NCI-H2171 (cell line): Measurements from ENCODE around the gene DACH1.

Experiments used
- DNase-seq: peaks from one replicate; lab custom pipeline; 2025; lab: John Stamatoyannopoulos, UW

DACH1 gene

GRCh38 chr13:71583581-71583980, 283.4 kb downstream of the DACH1 start:
- DNase-seq: no peak

DNA sequence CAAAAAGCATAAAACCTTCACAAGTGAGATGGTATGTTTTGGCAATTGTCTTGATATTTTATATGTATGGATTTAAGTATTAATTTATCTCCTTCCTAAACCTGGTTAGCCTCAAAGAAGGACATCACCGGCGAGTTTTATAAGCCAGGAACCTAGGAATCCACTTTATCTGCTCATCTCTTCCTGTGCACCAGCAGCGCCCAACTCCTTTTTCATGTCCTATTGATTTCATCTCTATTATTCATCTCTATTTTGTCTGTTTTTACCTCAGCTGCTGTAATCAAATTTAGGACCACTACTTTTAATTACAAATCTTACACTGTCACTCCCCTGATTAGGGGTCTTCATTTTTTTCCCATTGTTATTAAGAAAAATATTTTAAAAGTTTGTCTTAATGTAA, 286.4 kb downstream of the DACH1 start:
- DNase-seq: no peak

DNA sequence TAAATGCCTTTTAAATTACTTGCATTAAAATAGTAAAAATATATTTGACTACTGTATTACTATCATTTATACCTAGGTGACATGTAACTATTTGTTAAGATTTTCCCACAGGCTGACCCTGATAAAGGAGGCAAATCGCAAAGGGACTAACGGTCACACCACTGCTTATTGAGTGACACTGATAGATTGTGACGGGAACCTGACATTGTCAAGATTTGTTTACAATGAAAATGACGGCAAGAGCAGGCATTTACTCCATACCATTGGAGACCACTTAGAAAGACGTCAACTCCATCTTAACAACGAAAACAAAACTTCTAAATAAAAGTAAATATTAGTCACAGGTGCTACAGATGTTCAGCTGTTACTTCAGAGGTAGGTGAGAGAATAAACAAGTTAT, 289.0 kb downstream of the DACH1 start:
- no peak for DNase-seq

DNA sequence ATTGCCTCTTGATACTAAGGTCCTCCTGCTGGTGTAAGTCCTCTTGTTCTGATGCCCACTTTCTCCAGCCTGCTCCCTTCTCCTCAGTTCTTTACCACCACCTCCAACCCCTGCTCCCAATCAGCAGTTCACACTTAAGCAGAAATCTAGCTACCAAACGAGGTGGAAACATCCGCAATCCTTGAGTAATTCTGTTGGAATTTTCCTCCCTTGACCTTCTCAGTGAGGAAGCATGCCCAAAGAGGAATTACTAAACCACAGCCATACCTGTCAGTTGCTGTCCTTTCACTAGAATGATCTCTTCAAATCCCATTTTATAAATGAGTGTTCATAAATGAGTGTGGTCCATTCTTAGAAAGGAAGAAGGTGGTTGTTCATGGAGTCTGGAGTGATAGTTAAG, 289.9 kb downstream of the DACH1 start:
- DNase-seq: no peak

DNA sequence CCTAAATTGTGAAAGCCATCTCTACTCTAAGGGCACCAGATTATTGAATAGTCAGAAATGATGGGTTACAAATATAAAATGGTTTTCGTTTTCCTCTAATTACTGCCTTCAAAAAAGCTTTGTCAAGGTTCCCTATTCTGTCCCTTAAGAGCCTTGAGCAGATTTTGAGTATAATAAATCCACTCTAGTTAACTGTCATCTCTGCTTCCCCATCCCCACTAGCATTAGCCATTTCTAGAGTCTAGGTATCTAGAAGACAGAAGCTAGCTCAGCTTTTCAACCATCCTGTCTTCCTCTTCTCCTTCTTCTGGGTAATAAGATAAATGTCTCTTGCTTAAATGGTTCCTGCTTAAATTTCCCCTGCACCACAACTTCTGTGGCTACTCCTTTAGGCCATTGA, 290.4 kb downstream of the DACH1 start:
- DNase-seq: no peak

DNA sequence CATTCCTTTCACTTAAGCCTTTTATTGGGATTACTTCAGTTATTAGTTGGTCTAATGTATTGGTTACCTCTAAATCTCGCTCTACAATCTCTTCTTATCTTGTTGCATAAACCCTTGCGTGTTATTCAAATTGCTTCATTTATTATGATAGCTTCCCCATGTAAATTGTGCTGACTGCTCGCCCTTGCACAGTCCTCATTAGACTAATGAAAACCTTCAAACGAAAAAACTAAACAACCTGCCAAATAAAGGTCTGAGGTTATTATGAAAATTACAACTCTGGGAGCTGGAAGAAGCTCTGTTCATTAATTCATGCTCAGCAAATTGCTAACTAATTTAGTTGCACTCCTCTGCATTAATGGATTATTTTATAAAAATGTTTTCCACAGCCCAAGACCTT, 320.1 kb downstream of the DACH1 start:
- no peak for DNase-seq

DNA sequence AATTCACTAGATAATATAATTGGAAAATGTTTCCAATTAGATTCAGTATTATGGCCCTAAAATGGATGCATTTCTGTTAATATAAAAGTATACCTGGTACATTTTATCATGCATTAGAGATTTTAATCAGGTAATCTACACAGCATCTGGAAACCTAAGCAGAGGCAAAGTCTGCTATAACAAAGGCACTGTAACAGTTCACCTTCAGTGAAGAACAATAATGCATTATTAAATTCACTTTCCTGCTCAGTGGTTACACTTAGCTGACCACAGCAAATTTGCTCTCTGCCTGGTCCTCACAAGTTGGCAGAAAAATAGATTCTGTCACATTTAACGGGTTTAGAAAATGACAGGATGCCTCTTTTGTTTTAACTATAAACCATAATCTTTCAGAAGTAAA, 326.9 kb downstream of the DACH1 start:
- no peak for DNase-seq

DNA sequence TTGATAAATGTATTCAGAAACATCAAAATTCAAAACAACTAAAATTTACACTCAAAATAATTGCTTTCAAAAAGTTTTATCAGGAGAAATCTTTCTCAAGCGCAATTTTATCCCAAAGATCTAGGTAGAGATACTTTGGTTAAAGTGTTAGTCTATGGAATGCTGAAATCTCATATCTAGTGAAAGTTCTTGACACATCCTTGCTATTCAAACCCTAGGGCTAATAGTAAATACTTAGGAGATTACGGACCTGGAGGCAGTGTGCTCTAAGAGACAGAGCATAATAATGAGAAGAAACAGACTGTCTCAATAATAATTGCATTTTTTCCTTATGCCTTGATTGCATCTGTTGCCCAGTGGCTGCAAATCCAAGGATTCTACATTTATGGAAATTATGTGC, 330.8 kb downstream of the DACH1 start:
- no peak for DNase-seq

DNA sequence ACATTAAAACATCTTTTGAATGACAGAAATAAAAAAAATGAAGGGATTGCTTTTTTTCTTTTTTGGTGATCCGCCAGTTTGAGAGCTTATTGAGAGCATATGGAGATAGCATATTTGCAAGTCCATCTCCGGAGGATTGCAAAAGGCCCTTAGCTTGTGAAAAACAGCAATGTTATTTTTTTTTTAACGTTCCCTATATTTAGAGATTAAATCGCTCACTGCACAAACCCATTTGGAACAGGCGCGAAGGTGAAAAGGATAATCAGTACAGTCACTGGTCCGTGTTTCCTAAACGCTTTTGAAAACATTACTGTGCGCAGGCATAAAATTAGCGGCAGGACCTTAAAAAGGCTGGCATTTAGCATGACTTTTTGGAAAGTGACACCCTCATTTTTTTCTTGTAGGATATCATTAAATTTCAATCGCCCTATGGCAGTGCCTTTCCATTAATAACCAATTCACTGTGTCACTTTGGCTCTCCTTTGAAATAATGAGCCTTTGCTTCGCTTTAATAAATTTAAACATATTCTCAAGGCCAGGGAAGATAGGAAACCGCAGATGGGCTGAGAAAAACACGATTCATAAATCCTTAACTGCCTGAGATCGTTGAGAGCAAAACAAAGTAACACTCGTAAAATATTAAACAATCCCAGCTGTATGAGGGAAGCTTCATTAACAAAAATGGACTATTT, 342.2 kb downstream of the DACH1 start:
- DNase-seq: peak; percentile 95

GRCh38 chr13:71524245-71524612, 342.8 kb downstream of the DACH1 start:
- no peak for DNase-seq

DNA sequence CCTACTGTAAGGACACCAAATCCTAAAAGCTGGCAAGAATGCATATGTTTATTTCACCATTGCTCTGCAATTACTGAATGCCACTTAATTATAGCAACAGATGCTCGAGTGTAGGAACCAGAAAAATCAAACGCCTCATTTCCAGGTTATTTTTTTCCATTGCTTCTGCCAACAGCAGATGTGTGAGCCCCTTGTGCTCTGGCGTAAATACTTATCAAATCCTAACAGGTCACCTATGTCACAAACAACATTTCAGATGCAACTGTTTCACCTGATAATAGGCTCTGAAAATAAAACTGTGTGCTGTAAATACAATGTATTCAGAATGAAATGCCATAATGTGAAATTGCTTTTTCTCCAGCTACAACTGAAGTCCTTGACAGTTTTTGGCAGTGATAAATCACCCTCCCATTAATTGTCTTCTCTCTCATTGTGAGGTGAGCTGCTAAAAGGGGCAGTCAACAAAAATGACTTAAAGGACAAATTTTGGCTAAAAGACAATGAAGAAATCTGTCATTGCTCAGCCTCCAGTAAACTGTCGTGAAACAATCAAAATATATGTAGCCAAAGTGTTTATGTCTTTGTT, 344.0 kb downstream of the DACH1 start:
- DNase-seq: peak; percentile 86

- DNase-seq: no peak
These were observed 350.0 kb downstream of the DACH1 start for GRCh38 chr13:71517004-71517403.

GRCh38 chr13:71516521-71516920, 350.5 kb downstream of the DACH1 start:
- DNase-seq: peak; percentile 71

GRCh38 chr13:71515744-71516038, 351.3 kb downstream of the DACH1 start:
- peak; percentile 68 for DNase-seq

DNA sequence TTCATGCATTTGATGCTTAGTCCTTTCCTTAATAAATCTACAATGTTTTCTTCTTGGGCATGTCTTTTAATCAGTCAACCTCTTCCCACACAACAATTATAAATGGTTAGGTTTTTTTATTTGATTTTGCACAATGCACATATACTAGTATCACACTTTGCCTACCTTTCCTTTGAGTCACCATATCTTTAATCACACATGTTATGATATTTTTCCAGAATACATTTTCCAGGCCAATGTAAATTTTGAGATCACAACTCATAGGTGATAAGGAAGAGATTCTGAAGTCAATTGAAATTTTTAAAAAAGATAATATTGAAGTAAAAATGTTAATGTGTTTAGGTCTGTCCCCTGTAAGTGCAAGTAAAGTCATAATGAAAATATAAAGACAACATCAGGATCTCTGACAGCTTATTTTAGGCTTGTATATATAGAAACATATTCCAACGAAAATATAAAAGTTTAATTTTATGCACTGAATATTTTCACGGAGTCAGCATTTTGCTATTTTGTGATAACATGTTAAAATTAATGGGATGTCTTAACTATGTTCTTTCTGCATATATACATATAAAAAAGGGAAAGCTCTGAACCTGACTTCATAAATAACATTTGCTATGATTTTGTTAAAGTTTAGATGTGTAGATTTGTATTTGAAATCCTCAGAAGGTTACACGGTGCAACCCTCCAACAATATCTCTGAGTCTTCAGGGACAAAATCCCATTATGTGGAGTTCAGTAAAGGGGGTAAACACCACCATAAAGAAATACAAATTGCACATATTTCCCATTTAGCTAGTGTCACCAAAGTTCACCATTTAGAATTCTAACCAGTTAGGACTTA, 351.9 kb downstream of the DACH1 start:
- DNase-seq: no peak

GRCh38 chr13:71513411-71514033, 353.5 kb downstream of the DACH1 start:
- peak; percentile 85 for DNase-seq

GRCh38 chr13:71503781-71504180, 363.2 kb downstream of the DACH1 start:
- DNase-seq: no peak

DNA sequence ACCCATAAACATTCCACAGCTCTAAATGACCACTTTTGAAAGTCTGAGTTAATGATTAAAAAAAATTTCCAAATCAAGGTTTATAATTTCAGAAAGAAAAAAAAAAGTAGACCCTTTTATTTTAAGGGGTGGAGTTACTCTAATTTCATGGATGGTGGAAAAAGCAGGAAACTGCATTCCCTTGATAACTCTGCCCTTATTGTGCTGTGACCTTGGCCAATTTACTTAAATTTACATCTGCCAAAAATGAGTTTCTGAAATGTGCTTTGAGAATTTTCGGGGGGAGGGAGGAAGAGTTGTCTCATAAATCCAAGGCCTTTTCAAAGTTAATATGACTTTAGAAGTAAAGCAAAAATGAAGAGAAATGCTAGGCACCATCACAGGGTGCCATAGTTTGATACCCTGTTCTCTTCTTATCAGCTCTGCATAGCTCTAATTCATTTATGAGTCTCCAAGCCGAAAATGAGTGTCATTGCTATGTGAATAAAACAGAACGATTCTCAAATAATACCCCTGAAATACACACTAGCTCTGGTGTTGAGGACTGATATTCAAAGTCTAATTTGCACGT, 367.0 kb downstream of the DACH1 start:
- DNase-seq: no peak

GRCh38 chr13:71499235-71499634, 367.8 kb downstream of the DACH1 start:
- DNase-seq: no peak

DNA sequence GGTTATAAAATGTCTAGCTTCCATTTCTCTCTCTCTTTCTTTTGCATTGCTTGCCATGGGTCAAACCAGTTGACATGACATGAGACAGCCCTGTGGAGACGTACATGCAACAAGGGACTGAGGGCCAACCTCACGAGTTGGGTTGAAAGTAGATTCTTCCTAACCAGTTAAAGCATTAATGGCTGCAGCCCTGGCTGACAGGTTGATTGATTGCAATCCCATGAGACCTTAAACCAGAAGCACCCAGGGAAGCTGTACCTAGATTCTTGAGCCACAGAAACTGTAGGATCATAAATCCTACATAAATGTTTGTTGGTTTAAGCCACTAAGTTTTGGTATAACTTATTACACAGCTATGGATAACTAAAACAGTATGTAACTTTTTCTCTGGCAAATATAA, 373.8 kb downstream of the DACH1 start:
- DNase-seq: no peak

GRCh38 chr13:71492346-71492871, 374.6 kb downstream of the DACH1 start:
- DNase-seq: no peak

DNA sequence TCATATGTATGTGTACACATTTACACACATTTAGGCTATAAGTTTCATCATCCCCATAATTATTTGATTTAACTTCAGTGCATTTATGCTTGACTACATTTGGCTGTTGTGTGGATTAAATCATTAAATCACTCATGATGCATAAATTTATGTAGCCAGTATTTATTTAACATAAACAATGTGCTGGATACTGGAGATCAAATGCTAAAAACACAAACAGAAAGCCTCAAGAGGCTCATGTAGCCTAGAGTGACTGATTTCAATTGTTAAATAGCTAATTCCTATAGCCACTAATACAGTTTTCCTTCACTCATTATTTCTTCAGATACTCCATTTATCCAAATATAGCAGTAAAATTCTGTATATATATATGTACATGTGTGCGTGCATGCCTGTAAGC, 376.0 kb downstream of the DACH1 start:
- DNase-seq: no peak
